Measurements from ENCODE around the gene NCEH1. TPM values are rescaled to one million over a fixed set of nuclear protein-coding genes. Genes with fewer than 3 reads are reported as not detected.
A peak's percentile ranks its signal among the peaks of the same experiment; 100 is the strongest.
"Not testable (repeated sequence)": the region's sequence is repeated elsewhere in the genome, so short reads cannot be mapped to it uniquely, and the experiment has no call there.

Gene NCEH1
- total RNA-seq, 1 donor from 2014 or later = 6.5 TPM

DNA sequence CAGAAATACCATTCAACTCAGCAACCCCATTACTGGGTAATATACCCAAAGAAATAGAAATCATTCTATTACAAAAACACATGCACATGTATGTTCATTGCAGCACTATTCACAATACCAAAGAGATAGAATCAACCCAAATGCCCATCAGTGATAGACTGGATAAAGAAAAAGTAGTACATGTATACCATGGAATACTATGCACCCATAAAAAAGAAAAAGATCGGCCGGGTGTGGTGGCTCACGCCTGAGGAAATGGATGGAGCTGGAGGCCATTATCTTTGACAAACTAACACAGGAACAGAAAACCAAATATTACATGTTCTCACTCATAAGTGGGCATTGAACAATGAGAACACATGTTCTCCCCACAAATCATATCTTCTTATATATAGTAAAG lies 112.0 kb downstream of the NCEH1 start:
- H3K27ac Mint-ChIP-seq (ENCODE audit: unreplicated experiment) = no peak overlapping the region
- H3K9me3 Mint-ChIP-seq (ENCODE audit: low read depth) = peaks cover 4% of the 10 kb centered on the region
- no peaks in the 10 kb centered on the region for H3K36me3 Mint-ChIP-seq (ENCODE audit: low read depth)
- DNase-seq (ENCODE audit: low spot score) = no peak
- no peaks in the 10 kb centered on the region for H3K27me3 Mint-ChIP-seq (ENCODE audit: low read depth)
- peaks cover 8% of the 10 kb centered on the region for H3K4me1 Mint-ChIP-seq (ENCODE audit: low read depth)
- no peak overlapping the region for H3K4me3 Mint-ChIP-seq (ENCODE audit: unreplicated experiment)
- TF ChIP-seq, protein P1, sequence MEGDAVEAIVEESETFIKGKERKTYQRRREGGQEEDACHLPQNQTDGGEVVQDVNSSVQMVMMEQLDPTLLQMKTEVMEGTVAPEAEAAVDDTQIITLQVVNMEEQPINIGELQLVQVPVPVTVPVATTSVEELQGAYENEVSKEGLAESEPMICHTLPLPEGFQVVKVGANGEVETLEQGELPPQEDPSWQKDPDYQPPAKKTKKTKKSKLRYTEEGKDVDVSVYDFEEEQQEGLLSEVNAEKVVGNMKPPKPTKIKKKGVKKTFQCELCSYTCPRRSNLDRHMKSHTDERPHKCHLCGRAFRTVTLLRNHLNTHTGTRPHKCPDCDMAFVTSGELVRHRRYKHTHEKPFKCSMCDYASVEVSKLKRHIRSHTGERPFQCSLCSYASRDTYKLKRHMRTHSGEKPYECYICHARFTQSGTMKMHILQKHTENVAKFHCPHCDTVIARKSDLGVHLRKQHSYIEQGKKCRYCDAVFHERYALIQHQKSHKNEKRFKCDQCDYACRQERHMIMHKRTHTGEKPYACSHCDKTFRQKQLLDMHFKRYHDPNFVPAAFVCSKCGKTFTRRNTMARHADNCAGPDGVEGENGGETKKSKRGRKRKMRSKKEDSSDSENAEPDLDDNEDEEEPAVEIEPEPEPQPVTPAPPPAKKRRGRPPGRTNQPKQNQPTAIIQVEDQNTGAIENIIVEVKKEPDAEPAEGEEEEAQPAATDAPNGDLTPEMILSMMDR (IDR thresholded peaks at IDR 0.05) = no peak

DNA sequence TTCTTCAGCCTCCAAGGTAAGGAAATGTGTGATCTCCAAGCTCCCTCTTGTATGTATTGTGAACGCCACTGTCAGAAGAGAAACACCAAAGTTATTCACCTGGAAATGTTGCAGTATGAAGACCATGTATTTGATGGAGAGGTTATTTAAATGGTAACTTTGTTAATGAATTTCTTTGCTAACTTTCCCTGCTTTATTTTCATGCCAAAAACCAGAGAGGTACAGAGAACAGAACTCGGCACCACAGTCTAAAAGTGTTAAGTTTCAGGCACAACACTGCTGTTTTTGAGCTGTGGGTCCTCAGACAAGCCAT lies 114.5 kb downstream of the NCEH1 start:
- DNase-seq (ENCODE audit: low spot score) = no peak
- no peak overlapping the region for H3K27ac Mint-ChIP-seq (ENCODE audit: unreplicated experiment)
- TF ChIP-seq, protein P1 (IDR thresholded peaks at IDR 0.05) = peak; percentile 52
- peaks cover 4% of the 10 kb centered on the region for H3K9me3 Mint-ChIP-seq (ENCODE audit: low read depth)
- peaks cover 8% of the 10 kb centered on the region for H3K4me1 Mint-ChIP-seq (ENCODE audit: low read depth)
- no peak overlapping the region for H3K4me3 Mint-ChIP-seq (ENCODE audit: unreplicated experiment)
- no peaks in the 10 kb centered on the region for H3K36me3 Mint-ChIP-seq (ENCODE audit: low read depth)
- H3K27me3 Mint-ChIP-seq (ENCODE audit: low read depth) = no peaks in the 10 kb centered on the region

DNA sequence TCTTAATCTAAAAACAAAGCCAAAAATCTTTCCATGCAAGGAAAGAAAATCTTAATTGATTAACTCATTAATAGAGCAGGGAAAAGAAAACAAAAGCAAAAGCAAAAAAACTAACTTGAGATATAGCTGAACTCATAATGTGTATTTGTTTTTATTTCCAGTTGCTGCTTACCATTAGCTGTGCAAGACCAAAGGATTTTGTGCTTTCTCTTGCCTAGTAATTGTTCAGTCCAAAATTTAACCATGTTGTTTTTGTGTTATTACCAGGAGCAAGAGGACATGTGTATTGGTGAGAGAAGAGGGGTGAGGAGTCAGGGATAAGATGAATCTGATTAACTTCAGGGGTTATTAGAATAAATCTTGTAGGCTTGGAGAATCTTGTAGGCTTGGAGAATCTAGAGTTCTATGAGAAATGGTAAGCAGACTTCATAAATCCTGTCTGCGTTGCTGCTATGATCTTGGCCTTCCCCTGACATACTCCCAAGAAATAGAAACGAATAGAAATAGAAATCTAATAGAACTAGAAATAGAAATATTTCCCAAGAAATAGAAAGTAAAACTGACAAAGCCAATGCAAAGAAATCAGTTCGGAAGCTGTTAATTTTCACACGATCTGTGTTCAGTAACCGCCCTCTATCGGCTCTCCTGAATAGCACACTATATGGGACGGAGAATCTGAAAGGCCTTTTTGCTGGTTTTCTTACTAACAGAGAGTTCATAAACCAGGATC lies 115.0 kb downstream of the NCEH1 start:
- DNase-seq (ENCODE audit: low spot score) = no peak
- peaks cover 4% of the 10 kb centered on the region for H3K9me3 Mint-ChIP-seq (ENCODE audit: low read depth)
- TF ChIP-seq, protein P1 (IDR thresholded peaks at IDR 0.05) = peak; percentile 84
- H3K4me3 Mint-ChIP-seq (ENCODE audit: unreplicated experiment) = peak overlapping the region; percentile 61
- H3K27ac Mint-ChIP-seq (ENCODE audit: unreplicated experiment) = peak overlapping the region; percentile 9
- no peaks in the 10 kb centered on the region for H3K36me3 Mint-ChIP-seq (ENCODE audit: low read depth)
- H3K27me3 Mint-ChIP-seq (ENCODE audit: low read depth) = no peaks in the 10 kb centered on the region
- peaks cover 8% of the 10 kb centered on the region for H3K4me1 Mint-ChIP-seq (ENCODE audit: low read depth)

DNA sequence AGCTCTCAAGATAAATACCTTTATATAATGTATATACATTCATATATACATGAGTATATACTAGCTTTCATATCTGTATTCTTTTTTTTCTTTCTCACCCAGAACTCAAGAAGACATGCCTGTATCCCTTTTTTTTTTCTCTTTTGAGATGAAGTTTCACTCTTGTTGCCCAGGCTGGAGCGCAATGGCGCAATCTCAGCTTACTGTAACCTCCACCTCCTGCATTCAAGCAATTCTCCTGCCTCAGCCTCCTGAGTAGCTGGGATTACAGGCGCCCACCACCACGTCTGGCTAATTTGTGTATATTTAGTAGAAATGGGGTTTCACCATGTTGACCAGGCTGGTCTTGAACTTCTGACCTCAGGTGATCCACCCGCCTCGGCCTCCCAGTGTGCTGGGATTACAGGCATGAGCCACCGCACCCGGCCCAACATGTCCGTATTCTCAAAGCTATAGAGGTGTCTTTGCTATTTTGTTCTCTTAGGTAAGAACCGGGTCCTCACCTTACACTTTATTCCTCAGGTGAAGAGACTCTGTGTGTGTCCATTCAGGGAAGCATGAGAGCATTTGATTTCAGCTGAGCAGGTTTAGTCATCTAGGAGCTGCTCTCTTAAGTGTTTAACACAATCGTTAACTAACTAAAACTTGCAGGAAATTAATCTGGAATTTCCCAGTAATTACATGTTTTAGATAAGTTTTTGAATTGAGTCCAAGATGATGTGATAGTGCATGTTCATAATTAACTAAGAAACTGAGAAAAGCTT lies 115.8 kb downstream of the NCEH1 start:
- H3K27ac Mint-ChIP-seq (ENCODE audit: unreplicated experiment); H3K27me3 Mint-ChIP-seq (ENCODE audit: low read depth); DNase-seq (ENCODE audit: low spot score); H3K36me3 Mint-ChIP-seq (ENCODE audit: low read depth); H3K9me3 Mint-ChIP-seq (ENCODE audit: low read depth); H3K4me1 Mint-ChIP-seq (ENCODE audit: low read depth); H3K4me3 Mint-ChIP-seq (ENCODE audit: unreplicated experiment): not testable (repeated sequence)

DNA sequence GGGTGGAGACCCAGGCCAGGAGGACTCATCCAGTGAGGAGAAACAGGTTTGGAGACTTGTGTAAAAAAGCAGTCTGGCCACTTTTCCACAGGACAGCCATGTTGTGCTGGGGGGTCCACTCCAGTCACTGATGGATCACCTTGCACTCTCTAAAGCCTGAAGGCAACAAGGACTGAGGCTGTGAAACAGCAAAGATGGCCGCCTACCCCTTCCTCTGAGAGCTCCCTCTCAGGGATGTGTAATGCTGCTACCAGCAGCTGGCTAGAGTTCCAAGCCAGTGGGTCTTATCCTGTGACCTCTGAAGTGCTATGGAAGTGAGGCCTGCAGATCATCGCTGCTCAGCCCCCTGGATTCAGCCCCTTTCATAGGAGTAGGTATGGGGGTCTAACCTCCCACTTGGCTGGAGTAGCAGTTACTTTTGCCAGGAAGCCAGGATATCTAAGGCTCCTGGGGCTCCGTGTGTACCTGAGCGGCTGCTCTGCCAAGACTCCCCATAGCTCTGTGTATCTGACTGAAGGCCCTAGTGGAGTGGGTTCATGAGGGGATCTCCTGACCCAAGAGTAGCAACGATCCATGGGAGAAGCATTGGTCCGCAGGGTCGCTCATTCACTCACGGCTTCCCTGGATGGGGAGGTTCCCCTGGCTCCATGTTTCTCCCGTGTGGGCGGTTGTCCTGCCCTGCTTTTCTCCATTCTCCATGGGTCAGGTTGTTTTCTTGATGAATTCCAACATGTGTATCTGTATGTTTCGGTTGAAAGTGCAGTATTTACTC lies 117.8 kb downstream of the NCEH1 start:
- DNase-seq (ENCODE audit: low spot score) = no peak
- Mint-ChIP-seq H3K36me3 (ENCODE audit: low read depth) (peaks cover 2% of the 10 kb centered on the region), H3K27me3 (ENCODE audit: low read depth) (no peaks in the 10 kb centered on the region), H3K9me3 (ENCODE audit: low read depth) (peaks cover 6% of the 10 kb centered on the region), H3K4me3 (ENCODE audit: unreplicated experiment) (no peak overlapping the region), H3K27ac (ENCODE audit: unreplicated experiment) (no peak overlapping the region), H3K4me1 (ENCODE audit: low read depth) (peaks cover 8% of the 10 kb centered on the region)
- TF ChIP-seq, protein P1 (IDR thresholded peaks at IDR 0.05) = no peak
